ENCODE measurements around the gene HAT1.

DNA sequence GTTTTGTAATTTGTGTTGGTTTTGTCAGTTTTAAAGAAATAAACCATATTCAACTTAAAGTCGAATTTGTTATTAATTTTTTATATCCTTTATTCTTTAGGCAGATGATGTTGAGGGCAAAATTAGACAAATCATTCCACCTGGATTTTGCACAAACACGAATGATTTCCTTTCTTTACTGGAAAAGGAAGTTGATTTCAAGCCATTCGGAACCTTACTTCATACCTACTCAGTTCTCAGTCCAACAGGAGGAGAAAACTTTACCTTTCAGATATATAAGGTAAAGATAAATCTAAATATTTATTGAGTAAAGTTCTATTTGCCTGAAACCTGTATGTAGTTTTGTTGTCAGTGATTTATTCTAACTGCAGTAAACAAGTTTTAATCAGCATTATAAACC is 43.0 kb downstream of the HAT1 start:
- TF ChIP-seq, protein P1, sequence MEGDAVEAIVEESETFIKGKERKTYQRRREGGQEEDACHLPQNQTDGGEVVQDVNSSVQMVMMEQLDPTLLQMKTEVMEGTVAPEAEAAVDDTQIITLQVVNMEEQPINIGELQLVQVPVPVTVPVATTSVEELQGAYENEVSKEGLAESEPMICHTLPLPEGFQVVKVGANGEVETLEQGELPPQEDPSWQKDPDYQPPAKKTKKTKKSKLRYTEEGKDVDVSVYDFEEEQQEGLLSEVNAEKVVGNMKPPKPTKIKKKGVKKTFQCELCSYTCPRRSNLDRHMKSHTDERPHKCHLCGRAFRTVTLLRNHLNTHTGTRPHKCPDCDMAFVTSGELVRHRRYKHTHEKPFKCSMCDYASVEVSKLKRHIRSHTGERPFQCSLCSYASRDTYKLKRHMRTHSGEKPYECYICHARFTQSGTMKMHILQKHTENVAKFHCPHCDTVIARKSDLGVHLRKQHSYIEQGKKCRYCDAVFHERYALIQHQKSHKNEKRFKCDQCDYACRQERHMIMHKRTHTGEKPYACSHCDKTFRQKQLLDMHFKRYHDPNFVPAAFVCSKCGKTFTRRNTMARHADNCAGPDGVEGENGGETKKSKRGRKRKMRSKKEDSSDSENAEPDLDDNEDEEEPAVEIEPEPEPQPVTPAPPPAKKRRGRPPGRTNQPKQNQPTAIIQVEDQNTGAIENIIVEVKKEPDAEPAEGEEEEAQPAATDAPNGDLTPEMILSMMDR (IDR thresholded peaks at IDR 0.05) = no peak
- TF ChIP-seq POLR2A (IDR thresholded peaks at IDR 0.05) = no peak
